ENCODE data around the gene RGP1.

GRCh38 chr9:35706951-35707350, 42.1 kb upstream of the RGP1 start:
- TF ChIP-seq CTCF (IDR thresholded peaks at IDR 0.05) (no peak), POLR2A (IDR thresholded peaks at IDR 0.05) (no peak)

All from prostate gland (tissue), 2 donors.